Astrocyte of the cerebellum (primary cell): ENCODE results near the gene LSM4.
A peak's percentile ranks its signal among the peaks of the same experiment; 100 is the strongest.

ENCODE experiments used
- DNase-seq: peaks from one replicate; pipeline ENCODE4 v3.0.0-alpha.2; 2011; ENCODE audit warnings: low read depth
- H3K4me3 ChIP-seq: 2 replicates; pipeline ENCODE4 v1.5.1; 2011; ENCODE audit warnings: mild to moderate bottlenecking, low read depth, low read length, moderate library complexity
- CTCF ChIP-seq: IDR thresholded peaks from 2 replicates; pipeline ENCODE4 v1.5.1; 2012; ENCODE audit warnings: low read length, low read depth, moderate library complexity, mild to moderate bottlenecking; ENCODE audit errors: missing control alignments
- in situ Hi-C: cut with HindIII; loops from 2 replicates; pipeline ENCODE4 v1.10.0; 2017; ENCODE audit warnings: low sequenced_read_pairs

LSM4 gene

DNA sequence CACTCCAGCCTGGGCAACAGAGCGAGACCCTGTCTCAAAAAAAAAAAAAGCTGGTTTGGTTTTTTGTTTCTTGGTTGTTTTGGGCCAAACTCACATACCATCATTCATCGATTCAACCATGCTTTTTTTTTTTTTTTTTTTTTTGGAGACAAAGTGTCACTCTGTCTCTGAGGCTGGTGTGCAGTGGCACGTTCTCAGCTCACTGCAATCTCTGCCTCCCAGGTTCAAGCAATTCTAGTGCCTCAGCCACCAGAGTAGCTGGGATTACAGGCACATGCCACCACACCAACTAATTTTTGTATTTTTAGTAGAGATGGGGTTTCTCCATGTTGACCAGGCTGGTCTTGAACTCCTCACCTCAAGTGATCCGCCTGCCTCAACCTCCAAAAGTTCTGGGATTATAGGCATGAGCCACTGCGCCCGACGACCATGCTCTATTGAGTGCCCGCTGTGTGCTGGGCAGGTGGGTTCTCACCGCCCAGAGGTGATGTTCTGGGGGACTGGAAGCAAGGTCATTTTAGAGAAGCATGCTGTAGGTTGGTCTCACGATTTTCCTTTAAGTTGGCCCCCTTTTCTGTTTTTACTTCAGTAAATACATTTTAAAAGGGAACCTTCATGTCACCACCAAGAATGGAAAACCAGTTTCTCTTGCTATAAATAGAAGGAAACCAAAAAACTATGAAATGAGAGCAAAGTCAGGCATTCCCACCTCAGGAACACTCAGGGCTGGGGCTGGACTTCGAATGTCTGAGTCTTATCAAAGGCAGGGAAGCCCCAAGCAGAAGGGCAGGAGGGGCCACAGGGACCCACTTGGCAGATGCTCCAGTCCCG lies 33.2 kb downstream of the LSM4 start:
- DNase-seq: no peak
- in situ Hi-C loops: no loop called here

DNA sequence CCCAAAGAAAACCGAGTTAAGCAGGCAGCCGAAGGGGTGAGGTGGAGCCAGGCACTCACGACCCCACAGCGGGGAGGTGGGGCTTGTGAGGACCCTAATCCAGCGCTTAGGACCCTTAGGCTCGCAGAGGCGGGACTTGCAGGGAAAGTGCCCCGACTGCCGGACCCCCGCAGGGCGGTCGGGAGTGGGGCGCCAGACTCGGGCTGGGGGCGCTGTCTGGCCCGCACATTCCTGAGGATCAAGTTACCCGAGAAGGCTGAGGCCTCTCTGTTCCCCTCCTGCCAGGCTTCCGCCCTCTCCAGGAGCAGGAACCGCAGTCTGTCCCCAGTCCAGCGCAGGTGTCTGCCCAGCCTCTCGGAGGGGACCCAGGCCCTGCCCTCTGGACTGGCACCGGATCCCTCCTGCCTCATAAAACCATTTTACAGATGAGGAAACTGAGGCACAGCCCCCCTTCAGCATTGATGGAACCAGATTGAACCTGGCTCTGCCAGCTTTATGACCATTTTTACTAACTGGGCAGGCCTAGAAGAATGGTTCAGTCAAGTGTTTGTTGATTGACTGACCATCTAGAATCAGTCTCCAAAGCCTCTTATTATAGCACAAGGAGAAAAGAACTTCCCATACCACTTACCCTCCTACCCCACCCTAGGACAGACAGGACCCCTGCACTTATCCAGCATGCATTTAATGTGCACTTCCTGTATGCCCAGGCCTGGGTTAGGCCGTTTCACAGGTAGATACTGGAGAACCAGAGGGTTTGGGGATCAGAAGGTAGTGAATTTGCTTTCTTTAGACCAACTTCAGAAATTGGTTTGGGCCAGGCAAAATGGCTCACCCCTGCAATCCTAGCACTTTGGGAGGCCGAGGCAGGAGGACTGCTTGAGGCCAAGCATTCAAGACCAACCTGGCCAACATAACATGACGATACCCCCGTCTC lies 34.8 kb downstream of the LSM4 start:
- no peak for TF ChIP-seq CTCF
- in situ Hi-C loops: no loop called here
- no peak overlapping the region for H3K4me3 ChIP-seq
- no peak for DNase-seq

More for the DNA sequence above, 33.2 kb downstream of the LSM4 start:
- no peak for TF ChIP-seq CTCF
- no peak overlapping the region for H3K4me3 ChIP-seq

- in situ Hi-C loops: no loop called here
- DNase-seq: no peak
- TF ChIP-seq CTCF: no peak
- no peak overlapping the region for H3K4me3 ChIP-seq
Observed at GRCh38 chr19:18286973-18287635, 35.8 kb downstream of the LSM4 start.

DNA sequence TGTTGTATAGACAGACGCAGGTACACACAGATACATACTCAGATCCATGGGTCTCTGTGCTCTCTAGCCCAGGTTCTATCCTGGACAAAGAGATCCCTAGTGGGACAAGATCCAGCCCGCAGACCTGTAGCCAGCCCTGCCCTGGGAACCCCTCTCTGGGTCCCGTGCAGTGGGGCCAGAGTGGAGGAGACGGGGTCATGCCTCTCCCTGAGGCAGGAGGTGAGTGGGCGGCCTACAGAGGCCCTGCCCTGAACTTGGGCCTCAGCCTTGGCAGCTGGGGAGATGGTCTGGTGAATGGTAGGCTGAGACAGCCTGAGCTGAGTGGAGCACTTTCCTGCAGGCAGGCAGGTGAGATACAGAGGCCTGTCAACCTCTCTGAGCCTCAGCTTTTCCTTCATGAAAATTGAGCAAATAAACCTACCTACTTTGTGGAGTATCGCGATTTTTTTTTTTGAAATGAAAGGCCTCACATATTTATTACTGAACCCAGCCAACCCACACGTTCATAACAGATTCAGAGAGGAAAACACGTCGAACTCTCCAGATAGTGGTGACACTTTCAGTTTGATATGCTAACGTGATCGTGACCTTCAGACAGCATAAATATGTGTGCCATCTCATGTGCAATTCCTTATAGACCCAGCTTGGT lies 38.0 kb downstream of the LSM4 start:
- no peak for DNase-seq
- in situ Hi-C loops: no loop called here
- H3K4me3 ChIP-seq: no peak overlapping the region

GRCh38 chr19:18283338-18283737 lies 39.5 kb downstream of the LSM4 start:
- no peak overlapping the region for H3K4me3 ChIP-seq
- TF ChIP-seq CTCF: no peak
- DNase-seq: no peak
- in situ Hi-C loops: no loop called here

More for the DNA sequence above, 38.0 kb downstream of the LSM4 start:
- TF ChIP-seq CTCF: no peak

- no peak for TF ChIP-seq CTCF
- in situ Hi-C loops: no loop called here
- peak overlapping the region; percentile 45 for H3K4me3 ChIP-seq
- DNase-seq: no peak
Observed at GRCh38 chr19:18282788-18283141, 40.1 kb downstream of the LSM4 start.
